Effector memory CD4-positive, alpha-beta T cell (primary cell): Measurements from ENCODE around the gene OTX1.

Source experiments
- DNase-seq, 3 donors: peaks; one replicate each; pipeline ENCODE4 v3.0.0-alpha.2; 2020
- H3K27ac ChIP-seq: 2 replicates; pipeline ENCODE4 v1.7.0; 2013; ENCODE audit warnings: mild to moderate bottlenecking, low read length, moderate library complexity; ENCODE audit not compliant: insufficient read depth, poor library complexity, severe bottlenecking
- H3K27me3 ChIP-seq: replicated peaks from 2 replicates; pipeline ENCODE4 v1.7.0; 2013; ENCODE audit warnings: mild to moderate bottlenecking, low read length; ENCODE audit not compliant: insufficient read depth, control insufficient read depth, poor library complexity, severe bottlenecking
- H3K36me3 ChIP-seq: 2 replicates; pipeline ENCODE4 v1.7.0; 2013; ENCODE audit warnings: mild to moderate bottlenecking, low read length, moderate library complexity; ENCODE audit not compliant: control insufficient read depth, insufficient read depth
- H3K4me1 ChIP-seq: 2 replicates; pipeline ENCODE4 v1.7.0; 2013; ENCODE audit warnings: low read length, mild to moderate bottlenecking; ENCODE audit not compliant: control insufficient read depth, insufficient read depth, poor library complexity, severe bottlenecking
- H3K4me3 ChIP-seq: 2 replicates; pipeline ENCODE4 v1.7.0; 2013; ENCODE audit warnings: low read length, low read depth, mild to moderate bottlenecking; ENCODE audit not compliant: insufficient read depth, poor library complexity, severe bottlenecking
- H3K9me3 ChIP-seq: 2 replicates; pipeline ENCODE4 v1.7.0; 2013; ENCODE audit warnings: mild to moderate bottlenecking, low read length, moderate library complexity; ENCODE audit not compliant: control insufficient read depth

OTX1 gene

GRCh38 chr2:63051795-63052333, 1.2 kb downstream of the OTX1 start:
- DNase-seq = no peak
- Histone ChIP-seq H3K27me3 (peaks cover 83% of the 10 kb centered on the region), H3K36me3 (no peaks in the 10 kb centered on the region), H3K27ac (no peak overlapping the region), H3K4me3 (no peak overlapping the region), H3K4me1 (peaks cover 73% of the 10 kb centered on the region), H3K9me3 (no peaks in the 10 kb centered on the region)

GRCh38 chr2:63052411-63053080, 1.9 kb downstream of the OTX1 start:
- no peak overlapping the region for H3K4me3 ChIP-seq
- H3K36me3 ChIP-seq = no peaks in the 10 kb centered on the region
- no peaks in the 10 kb centered on the region for H3K9me3 ChIP-seq
- H3K4me1 ChIP-seq = peaks cover 66% of the 10 kb centered on the region
- no peak for DNase-seq
- H3K27me3 ChIP-seq = peaks cover 78% of the 10 kb centered on the region
- no peak overlapping the region for H3K27ac ChIP-seq

GRCh38 chr2:63053081-63053888, 2.7 kb downstream of the OTX1 start:
- Histone ChIP-seq H3K4me3 (no peak overlapping the region), H3K27me3 (peaks cover 77% of the 10 kb centered on the region), H3K36me3 (no peaks in the 10 kb centered on the region), H3K27ac (no peak overlapping the region), H3K4me1 (peaks cover 67% of the 10 kb centered on the region), H3K9me3 (no peaks in the 10 kb centered on the region)
- DNase-seq = no peak

DNA sequence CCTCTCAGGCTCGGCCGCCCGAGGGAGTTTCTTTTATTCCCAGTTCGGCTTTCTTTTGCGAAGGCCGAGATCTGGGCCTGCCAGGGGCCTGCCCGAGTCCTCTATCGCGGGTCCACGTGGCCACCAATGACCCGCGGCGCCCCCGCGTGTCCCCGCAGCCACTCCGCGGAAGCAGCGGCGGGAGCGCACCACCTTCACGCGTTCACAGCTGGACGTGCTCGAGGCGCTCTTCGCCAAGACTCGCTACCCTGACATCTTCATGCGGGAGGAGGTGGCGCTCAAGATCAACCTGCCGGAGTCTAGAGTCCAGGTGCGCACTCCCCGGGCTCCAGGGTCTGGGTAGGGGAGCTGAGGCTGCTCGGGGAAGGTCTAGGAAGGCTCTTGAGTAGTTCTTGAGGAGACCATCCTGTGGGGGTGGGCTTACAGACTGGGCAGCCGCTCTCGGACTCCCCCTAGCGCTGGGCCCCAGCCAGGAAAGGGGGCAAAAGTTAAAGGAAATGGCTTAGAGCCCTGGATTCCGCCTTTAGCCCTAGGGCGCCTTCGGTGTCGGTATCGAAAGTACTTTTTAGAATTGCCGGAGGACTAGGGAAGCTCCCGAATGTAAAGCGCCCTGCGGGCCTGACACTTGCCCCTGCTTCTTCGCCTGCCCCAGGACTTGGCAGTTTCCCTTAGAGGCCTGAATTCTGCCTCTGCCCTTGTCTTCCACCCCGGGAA, 3.4 kb downstream of the OTX1 start:
- DNase-seq = no peak
- H3K9me3 ChIP-seq = no peaks in the 10 kb centered on the region
- no peaks in the 10 kb centered on the region for H3K36me3 ChIP-seq
- H3K4me3 ChIP-seq = no peak overlapping the region
- peaks cover 67% of the 10 kb centered on the region for H3K4me1 ChIP-seq
- H3K27ac ChIP-seq = no peak overlapping the region
- peaks cover 77% of the 10 kb centered on the region for H3K27me3 ChIP-seq

GRCh38 chr2:63054841-63055225, 4.2 kb downstream of the OTX1 start:
- Histone ChIP-seq H3K27me3 (peaks cover 76% of the 10 kb centered on the region), H3K4me3 (no peak overlapping the region), H3K36me3 (no peaks in the 10 kb centered on the region), H3K9me3 (no peaks in the 10 kb centered on the region), H3K27ac (no peak overlapping the region), H3K4me1 (peaks cover 65% of the 10 kb centered on the region)
- no peak for DNase-seq

- peaks cover 62% of the 10 kb centered on the region for H3K4me1 ChIP-seq
- no peak for DNase-seq
- no peak overlapping the region for H3K27ac ChIP-seq
- no peaks in the 10 kb centered on the region for H3K36me3 ChIP-seq
- peaks cover 76% of the 10 kb centered on the region for H3K27me3 ChIP-seq
- no peaks in the 10 kb centered on the region for H3K9me3 ChIP-seq
- no peak overlapping the region for H3K4me3 ChIP-seq
Measured at GRCh38 chr2:63055226-63056106, 4.8 kb downstream of the OTX1 start.

DNA sequence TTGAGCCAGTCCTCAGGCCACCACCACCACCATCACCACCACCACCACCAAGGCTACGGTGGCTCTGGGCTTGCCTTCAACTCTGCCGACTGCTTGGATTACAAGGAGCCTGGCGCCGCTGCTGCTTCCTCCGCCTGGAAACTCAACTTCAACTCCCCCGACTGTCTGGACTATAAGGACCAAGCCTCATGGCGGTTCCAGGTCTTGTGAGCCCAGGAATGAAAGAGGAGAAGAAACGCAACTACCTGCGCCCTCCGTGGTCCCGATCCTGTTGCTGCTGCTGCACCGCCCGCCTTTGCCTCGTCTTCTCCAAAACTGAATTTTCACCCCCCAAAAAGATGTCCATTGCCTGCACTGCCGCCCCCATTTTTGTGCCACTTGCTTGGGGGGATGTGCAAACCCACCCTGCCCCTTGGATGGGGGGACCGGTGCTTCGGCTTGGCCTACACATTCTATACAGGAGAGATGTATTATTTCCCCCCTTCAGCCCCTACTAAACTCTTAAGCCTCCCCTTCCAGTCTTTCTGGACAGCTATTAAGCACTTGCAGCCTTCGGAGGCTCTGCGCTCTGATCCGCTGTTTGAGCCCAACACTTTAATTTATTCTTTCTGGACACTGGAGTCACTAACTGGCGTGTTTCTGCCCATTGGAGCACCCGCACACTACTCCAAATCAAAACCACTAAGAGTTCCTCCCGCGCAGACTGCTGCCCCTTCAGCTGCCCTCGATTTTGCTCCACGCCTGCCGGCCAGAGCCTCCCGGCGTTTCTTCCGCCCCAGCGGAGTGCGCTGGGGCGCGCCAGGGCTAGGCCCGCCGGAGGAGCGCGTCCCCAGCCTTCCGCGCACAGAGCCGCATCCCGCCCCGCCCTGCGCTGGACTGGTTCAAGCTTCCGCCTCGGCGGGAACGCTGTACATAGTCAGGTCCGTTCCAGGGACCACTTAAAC, 5.7 kb downstream of the OTX1 start:
- Histone ChIP-seq H3K4me3 (no peak overlapping the region), H3K27me3 (peaks cover 75% of the 10 kb centered on the region), H3K27ac (no peak overlapping the region), H3K36me3 (no peaks in the 10 kb centered on the region), H3K9me3 (no peaks in the 10 kb centered on the region), H3K4me1 (peaks cover 55% of the 10 kb centered on the region)
- no peak for DNase-seq

DNA sequence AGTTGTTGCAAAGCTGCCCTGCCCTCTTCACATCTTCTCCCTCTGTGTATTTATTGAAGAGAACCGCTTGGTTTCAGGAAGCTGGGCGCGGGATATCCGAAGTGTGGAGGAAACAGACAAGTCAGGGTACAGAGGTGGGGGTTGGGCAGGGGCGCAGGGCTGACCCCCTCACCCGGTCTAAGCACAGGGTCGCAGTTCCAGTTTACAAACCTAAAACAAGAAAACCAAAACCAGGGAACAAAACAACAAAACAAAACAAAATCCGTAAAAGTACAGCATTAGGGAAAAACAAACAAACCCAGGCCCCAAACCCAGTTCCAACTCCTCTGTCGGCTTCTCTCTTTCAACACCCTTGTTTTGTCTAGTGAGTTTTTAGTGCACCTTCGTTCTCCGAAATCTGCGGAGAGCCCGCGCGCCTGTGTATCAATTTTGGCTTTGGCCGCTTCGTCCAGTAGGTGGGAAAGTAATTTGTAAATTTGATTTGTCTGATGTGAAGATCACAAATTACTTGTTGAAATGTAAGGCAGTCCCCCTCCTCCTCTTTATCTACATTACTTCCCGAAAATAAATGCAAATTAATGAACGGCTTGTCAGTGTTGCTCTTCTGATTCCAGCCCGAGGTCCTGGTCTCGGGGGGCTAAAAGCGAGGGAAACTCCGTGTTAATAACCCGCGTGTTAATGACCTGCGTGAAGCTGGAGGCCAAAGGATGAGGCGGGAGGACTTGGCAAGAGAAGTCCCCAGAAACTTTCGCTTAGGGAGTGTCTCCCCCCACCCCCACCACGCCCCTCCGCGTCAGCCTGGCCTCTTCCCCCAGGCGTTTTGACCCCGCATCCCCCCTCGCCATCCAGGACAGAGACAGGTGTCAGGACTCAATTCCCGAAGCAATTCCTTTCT, 6.9 kb downstream of the OTX1 start:
- no peak for DNase-seq
- no peaks in the 10 kb centered on the region for H3K9me3 ChIP-seq
- no peak overlapping the region for H3K4me3 ChIP-seq
- H3K36me3 ChIP-seq = no peaks in the 10 kb centered on the region
- no peak overlapping the region for H3K27ac ChIP-seq
- peaks cover 51% of the 10 kb centered on the region for H3K4me1 ChIP-seq
- peaks cover 73% of the 10 kb centered on the region for H3K27me3 ChIP-seq
